NCI-H2227 (cell line): ENCODE measurements around the gene CPN1.
A peak's percentile ranks its signal among the peaks of the same experiment; 100 is the strongest.

Experiments
- DNase-seq: peaks from one replicate; lab custom pipeline; 2025; ENCODE audit not compliant: unreplicated experiment; lab: John Stamatoyannopoulos, UW

CPN1 gene

GRCh38 chr10:99999319-100000108 is 82.2 kb downstream of the CPN1 start:
- DNase-seq: no peak

DNA sequence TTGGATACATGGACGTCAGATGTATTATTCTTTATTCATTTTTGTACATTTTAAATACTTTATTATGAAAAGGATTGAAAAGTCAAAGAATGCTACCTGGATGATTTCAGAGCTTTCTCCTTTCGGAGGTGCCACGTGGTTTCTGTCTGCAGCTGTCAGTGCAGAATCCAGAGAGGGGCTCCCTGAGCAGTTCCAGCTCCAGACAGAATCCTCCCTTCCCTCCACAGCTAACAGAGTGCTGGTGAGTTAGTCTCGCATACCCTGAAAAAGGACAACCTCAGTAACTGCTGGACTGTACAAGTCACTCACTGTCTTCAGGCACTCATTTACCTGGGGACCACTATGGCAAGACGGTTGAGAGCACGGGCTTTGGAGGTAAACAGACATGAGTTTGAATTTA is 82.8 kb downstream of the CPN1 start:
- no peak for DNase-seq

DNA sequence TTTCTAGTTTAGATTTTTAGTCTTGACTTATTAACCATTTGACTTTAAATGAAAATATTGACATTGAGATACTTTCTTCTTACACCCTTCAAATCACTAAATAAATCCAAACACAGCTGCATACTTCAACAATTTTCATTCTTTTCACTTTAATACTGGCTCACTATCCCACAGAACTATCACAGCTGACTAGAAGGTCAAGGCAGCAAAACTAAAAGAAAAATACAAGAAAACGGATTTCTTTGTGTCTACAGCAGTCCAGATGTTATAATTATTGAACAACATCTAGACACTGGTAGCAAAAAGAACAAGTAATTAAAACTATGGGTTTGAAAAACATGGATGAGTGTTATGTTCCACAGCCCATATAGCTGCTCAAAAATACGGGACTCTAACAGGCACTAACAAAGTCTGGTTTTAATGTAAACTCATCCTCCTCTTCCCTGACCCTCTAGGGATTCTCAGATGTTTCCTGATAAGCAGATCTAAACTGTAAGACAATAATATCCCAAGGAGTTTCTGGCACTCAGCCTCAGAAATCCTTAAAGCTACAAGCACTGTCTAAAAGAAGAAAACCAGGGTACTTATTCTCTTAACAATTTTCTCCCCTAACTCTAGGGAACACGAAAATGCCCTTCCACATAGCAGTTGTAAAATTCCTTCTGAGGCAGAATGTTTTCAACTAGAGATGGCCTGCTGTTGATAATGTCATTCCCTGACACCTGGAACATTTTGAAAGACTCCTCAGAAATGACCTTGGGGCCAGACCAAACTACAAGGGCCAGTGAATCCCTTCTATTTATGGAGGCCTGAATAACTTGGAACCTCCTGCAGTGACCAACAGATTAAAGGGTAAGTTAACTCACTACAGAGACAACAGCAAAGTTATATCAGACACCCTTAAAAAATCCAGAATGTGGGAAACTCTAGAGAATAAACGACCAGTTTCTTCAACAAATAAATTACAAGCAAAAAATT is 84.7 kb downstream of the CPN1 start:
- DNase-seq: no peak

DNA sequence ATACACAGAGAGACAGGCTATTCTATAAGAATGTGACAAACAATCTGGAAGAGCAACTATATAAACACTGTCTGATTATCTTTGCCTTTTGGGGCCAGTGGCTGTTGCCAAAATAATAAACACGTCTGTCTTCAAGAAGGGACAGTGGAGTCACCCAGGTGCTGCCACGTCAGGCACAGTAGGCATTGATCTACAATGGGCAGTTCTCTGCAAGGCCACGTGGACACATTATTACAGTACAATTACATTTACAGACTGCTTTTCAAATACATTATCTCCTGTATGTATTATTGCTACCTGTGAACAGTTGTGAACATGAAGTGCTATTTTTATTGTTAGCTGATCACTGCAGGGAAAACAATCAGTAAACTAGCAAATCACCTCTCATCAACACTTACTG is 86.0 kb downstream of the CPN1 start:
- DNase-seq: no peak

GRCh38 chr10:99995269-99995668 is 86.4 kb downstream of the CPN1 start:
- no peak for DNase-seq

DNA sequence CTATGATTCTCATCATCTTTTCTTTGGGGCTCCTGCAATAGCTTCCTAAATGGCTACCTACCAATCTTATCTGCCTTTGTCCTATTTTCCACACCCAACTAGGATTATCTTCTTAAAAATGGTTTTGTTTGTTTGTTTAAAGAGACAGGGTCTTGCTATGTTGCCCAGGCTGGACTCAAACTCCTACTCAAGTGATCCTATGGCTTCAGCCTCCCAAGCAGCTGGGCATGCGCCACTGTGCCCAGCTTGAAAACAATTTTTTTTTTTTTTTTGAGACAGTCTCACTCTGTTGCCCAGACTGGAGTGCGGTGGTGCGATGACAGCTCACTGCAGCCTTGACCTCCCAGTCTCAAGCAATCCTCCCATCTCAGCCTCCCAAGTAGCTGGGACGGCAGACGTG is 86.9 kb downstream of the CPN1 start:
- DNase-seq: no peak

GRCh38 chr10:99993701-99994689 is 87.7 kb downstream of the CPN1 start:
- DNase-seq: peak; percentile 78
